SK-N-SH (cell line): ENCODE results near the gene AHNAK.

Experiments used
- ELF1 ChIP-seq: IDR thresholded peaks from 2 replicates; pipeline ENCODE4 v1.4.0; 2012
- EP300 ChIP-seq, 2 experiments: IDR thresholded peaks; 2 replicates each; pipeline versions ENCODE4 v1.4.0 to v1.6.1; 2012; ENCODE audit warnings: borderline replicate concordance in 1 of 2, low read depth in 1 of 2, low read length in 1 of 2
- EZH2phosphoT487 ChIP-seq: fragments of 200-600 bp; sonication (generic); IDR thresholded peaks from 2 replicates; pipeline ENCODE4 v1.6.1; 2017; ENCODE audit warnings: low read depth, mixed run types, mild to moderate bottlenecking, antibody characterized with exemption, moderate library complexity, borderline replicate concordance
- FOXM1 ChIP-seq: IDR thresholded peaks from 2 replicates; pipeline ENCODE4 v1.4.0; 2012; ENCODE audit warnings: low read depth, mild to moderate bottlenecking
- GABPA ChIP-seq: IDR thresholded peaks from 2 replicates; pipeline ENCODE4 v1.4.0; 2012; ENCODE audit warnings: low read depth, mild to moderate bottlenecking
- JUND ChIP-seq: IDR thresholded peaks from 2 replicates; pipeline ENCODE4 v1.4.0; 2012
- NFIC ChIP-seq: IDR thresholded peaks from 2 replicates; pipeline ENCODE4 v1.4.0; 2012; ENCODE audit warnings: borderline replicate concordance
- POLR2AphosphoS5 ChIP-seq: IDR thresholded peaks from 2 replicates; pipeline ENCODE4 v1.6.1; 2012; ENCODE audit warnings: low read depth, low read length
- RAD21 ChIP-seq: IDR thresholded peaks from 2 replicates; pipeline ENCODE4 v1.6.1; 2012; ENCODE audit warnings: mild to moderate bottlenecking, low read length
- TAF1 ChIP-seq: IDR thresholded peaks from 2 replicates; pipeline ENCODE4 v1.6.1; 2012; ENCODE audit warnings: low read depth, mild to moderate bottlenecking, low read length, moderate library complexity, borderline replicate concordance
- TF ChIP-seq, protein P1 (sequence below): fragments of 200-600 bp; sonication (generic); IDR thresholded peaks from 2 replicates; pipeline ENCODE4 v1.6.1; 2017; ENCODE audit warnings: antibody characterized with exemption, mild to moderate bottlenecking, moderate library complexity
- TF ChIP-seq, protein P2 (sequence below): IDR thresholded peaks from 2 replicates; pipeline ENCODE4 v1.4.0; 2012; ENCODE audit warnings: low read depth
- TF ChIP-seq, protein P3 (sequence below): fragments of 150-350 bp; IDR thresholded peaks from 2 replicates; pipeline ENCODE4 v1.6.1; 2016; ENCODE audit warnings: mild to moderate bottlenecking, low read depth, low read length
- TF ChIP-seq, protein P4 (sequence below): IDR thresholded peaks from 2 replicates; pipeline ENCODE4 v1.4.0; 2012; ENCODE audit warnings: low read depth, borderline replicate concordance

DNA sequence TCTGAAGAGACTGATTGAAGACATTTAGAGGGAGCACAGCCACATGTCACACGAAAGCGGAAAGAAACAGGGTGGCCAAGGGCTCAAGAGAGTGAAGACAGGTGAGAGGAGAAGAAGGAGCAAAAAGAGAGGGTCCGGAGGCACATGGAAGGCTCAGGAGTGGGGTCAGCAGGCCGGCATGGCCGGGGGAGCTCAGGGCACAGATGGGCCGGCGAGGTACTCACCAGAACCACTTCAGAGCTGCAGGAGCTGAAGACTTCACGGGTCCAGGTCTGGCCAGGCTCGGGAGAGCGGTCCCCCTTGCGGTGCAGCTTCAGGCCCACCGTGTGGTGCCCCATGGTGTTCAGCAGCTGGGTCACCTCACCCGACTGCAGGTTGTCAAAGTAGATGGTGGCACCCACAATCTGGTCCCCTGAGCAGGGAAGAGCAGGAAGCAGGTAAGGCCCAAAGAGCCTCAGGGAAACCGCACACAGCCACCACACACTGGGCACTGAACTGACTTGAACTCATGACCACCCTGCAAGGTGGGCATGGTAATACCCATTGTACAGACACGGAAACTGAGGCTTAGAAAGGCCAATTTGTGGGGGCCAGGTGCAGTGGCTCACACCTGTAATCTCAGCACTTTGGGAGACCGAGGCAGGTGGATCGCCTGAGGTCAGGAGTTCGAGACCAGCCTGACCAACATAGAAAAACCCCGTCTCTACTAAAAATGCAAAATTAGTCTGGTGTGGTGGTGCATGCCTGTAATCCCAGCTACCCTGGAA, 11.6 kb downstream of the AHNAK start:
- TF ChIP-seq GABPA: no peak
- TF ChIP-seq, protein P1, sequence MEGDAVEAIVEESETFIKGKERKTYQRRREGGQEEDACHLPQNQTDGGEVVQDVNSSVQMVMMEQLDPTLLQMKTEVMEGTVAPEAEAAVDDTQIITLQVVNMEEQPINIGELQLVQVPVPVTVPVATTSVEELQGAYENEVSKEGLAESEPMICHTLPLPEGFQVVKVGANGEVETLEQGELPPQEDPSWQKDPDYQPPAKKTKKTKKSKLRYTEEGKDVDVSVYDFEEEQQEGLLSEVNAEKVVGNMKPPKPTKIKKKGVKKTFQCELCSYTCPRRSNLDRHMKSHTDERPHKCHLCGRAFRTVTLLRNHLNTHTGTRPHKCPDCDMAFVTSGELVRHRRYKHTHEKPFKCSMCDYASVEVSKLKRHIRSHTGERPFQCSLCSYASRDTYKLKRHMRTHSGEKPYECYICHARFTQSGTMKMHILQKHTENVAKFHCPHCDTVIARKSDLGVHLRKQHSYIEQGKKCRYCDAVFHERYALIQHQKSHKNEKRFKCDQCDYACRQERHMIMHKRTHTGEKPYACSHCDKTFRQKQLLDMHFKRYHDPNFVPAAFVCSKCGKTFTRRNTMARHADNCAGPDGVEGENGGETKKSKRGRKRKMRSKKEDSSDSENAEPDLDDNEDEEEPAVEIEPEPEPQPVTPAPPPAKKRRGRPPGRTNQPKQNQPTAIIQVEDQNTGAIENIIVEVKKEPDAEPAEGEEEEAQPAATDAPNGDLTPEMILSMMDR: no peak
- TF ChIP-seq EZH2phosphoT487: no peak
- no peak for TF ChIP-seq POLR2AphosphoS5
- TF ChIP-seq, protein P2, sequence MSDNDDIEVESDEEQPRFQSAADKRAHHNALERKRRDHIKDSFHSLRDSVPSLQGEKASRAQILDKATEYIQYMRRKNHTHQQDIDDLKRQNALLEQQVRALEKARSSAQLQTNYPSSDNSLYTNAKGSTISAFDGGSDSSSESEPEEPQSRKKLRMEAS: no peak
- no peak for TF ChIP-seq RAD21
- TF ChIP-seq EP300 (IDR thresholded peaks at IDR 0.05; ENCODE audit: borderline replicate concordance in 1 of 2, low read depth in 1 of 2, low read length in 1 of 2): no peak
- TF ChIP-seq TAF1: no peak
- TF ChIP-seq FOXM1: no peak
- no peak for TF ChIP-seq JUND
- TF ChIP-seq ELF1: no peak
- TF ChIP-seq, protein P3, sequence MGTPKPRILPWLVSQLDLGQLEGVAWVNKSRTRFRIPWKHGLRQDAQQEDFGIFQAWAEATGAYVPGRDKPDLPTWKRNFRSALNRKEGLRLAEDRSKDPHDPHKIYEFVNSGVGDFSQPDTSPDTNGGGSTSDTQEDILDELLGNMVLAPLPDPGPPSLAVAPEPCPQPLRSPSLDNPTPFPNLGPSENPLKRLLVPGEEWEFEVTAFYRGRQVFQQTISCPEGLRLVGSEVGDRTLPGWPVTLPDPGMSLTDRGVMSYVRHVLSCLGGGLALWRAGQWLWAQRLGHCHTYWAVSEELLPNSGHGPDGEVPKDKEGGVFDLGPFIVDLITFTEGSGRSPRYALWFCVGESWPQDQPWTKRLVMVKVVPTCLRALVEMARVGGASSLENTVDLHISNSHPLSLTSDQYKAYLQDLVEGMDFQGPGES: no peak
- TF ChIP-seq, protein P4, sequence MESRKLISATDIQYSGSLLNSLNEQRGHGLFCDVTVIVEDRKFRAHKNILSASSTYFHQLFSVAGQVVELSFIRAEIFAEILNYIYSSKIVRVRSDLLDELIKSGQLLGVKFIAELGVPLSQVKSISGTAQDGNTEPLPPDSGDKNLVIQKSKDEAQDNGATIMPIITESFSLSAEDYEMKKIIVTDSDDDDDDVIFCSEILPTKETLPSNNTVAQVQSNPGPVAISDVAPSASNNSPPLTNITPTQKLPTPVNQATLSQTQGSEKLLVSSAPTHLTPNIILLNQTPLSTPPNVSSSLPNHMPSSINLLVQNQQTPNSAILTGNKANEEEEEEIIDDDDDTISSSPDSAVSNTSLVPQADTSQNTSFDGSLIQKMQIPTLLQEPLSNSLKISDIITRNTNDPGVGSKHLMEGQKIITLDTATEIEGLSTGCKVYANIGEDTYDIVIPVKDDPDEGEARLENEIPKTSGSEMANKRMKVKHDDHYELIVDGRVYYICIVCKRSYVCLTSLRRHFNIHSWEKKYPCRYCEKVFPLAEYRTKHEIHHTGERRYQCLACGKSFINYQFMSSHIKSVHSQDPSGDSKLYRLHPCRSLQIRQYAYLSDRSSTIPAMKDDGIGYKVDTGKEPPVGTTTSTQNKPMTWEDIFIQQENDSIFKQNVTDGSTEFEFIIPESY: no peak
- no peak for TF ChIP-seq NFIC
